ENCODE measurements around the gene KIAA1217. TPM values are rescaled to one million over a fixed set of nuclear protein-coding genes. Genes with fewer than 3 reads are reported as not detected.
A peak's percentile ranks its signal among the peaks of the same experiment; 100 is the strongest.

Gene KIAA1217
- total and polyA plus RNA-seq, 12 donors = 10.8 to 73.7 (median 40.8) TPM

- no peaks in the 10 kb centered on the region for H3K36me3 ChIP-seq (replicated peaks in 1 of 2)
- no peaks in the 10 kb centered on the region for H3K9me3 ChIP-seq (replicated peaks in 1 of 3)
- peaks cover 0 to 7% of the 10 kb centered on the region in 2 donors for H3K4me1 ChIP-seq (replicated peaks in 1 of 2)
- no peak for TF ChIP-seq CTCF (IDR thresholded peaks at IDR 0.05)
- no peak for TF ChIP-seq POLR2A (IDR thresholded peaks at IDR 0.05)
- intact Hi-C loops (cut with DNase I) = no loop called here
- no peak for DNase-seq
- no peaks in the 10 kb centered on the region for H3K27me3 ChIP-seq
- no peak overlapping the region for H3K27ac ChIP-seq
- H3K4me3 ChIP-seq = no peak overlapping the region
- 71 to 78% (median 72%) methylated on average over 7 of the region's 7 CpGs for WGBS, 4 donors
Measured at GRCh38 chr10:24315211-24315610, 106.3 kb downstream of the KIAA1217 start.

- no peaks in the 10 kb centered on the region for H3K27me3 ChIP-seq
- H3K36me3 ChIP-seq (replicated peaks in 1 of 2) = no peaks in the 10 kb centered on the region
- 87 to 92% (median 89%) methylated on average over 5 of the region's 5 CpGs for whole genome bisulfite sequencing, 4 donors
- H3K27ac ChIP-seq = no peak overlapping the region
- H3K4me3 ChIP-seq = no peak overlapping the region
- no peak for DNase-seq
- no peak for TF ChIP-seq CTCF (IDR thresholded peaks at IDR 0.05)
- no peak for TF ChIP-seq POLR2A (IDR thresholded peaks at IDR 0.05)
- H3K9me3 ChIP-seq (replicated peaks in 1 of 3) = no peaks in the 10 kb centered on the region
- H3K4me1 ChIP-seq (replicated peaks in 1 of 2) = peaks cover 0 to 7% of the 10 kb centered on the region in 2 donors
- intact Hi-C loops (cut with DNase I) = no loop called here
Measured at GRCh38 chr10:24318517-24318916, 109.6 kb downstream of the KIAA1217 start.

GRCh38 chr10:24320373-24320772, 111.4 kb downstream of the KIAA1217 start:
- H3K9me3 ChIP-seq (replicated peaks in 1 of 3) = no peaks in the 10 kb centered on the region
- H3K27me3 ChIP-seq = no peaks in the 10 kb centered on the region
- H3K4me3 ChIP-seq = no peak overlapping the region
- peaks cover 0 to 15% of the 10 kb centered on the region in 2 donors for H3K4me1 ChIP-seq (replicated peaks in 1 of 2)
- 72 to 79% (median 76%) methylated on average over 2 of the region's 2 CpGs for WGBS, 4 donors
- intact Hi-C loops (cut with DNase I) = no loop called here
- H3K27ac ChIP-seq = no peak overlapping the region
- H3K36me3 ChIP-seq (replicated peaks in 1 of 2) = no peaks in the 10 kb centered on the region
- no peak for DNase-seq
- no peak for TF ChIP-seq POLR2A (IDR thresholded peaks at IDR 0.05)
- TF ChIP-seq CTCF (IDR thresholded peaks at IDR 0.05) = no peak

- no peaks in the 10 kb centered on the region for H3K9me3 ChIP-seq (replicated peaks in 1 of 3)
- 25 to 41% (median 35%) methylated on average over 3 of the region's 3 CpGs for WGBS, 4 donors
- TF ChIP-seq CTCF (IDR thresholded peaks at IDR 0.05) (no peak), POLR2A (IDR thresholded peaks at IDR 0.05) (no peak)
- H3K36me3 ChIP-seq (replicated peaks in 1 of 2) = no peaks in the 10 kb centered on the region
- H3K4me1 ChIP-seq (replicated peaks in 1 of 2) = peaks cover 0 to 11% of the 10 kb centered on the region in 2 donors
- H3K4me3 ChIP-seq = no peak overlapping the region
- peak in 1 of 7 donors; percentile 29 for DNase-seq
- peak overlapping the region in 2 of 5 donors; percentile 17 for H3K27ac ChIP-seq
- H3K27me3 ChIP-seq = no peaks in the 10 kb centered on the region
- intact Hi-C loops (cut with DNase I) = no loop called here
Measured at GRCh38 chr10:24324651-24325050, 115.7 kb downstream of the KIAA1217 start.

All from adrenal gland (tissue), 12 donors.